ENCODE measurements around the gene BEST3. TPM values are rescaled to one million over a fixed set of nuclear protein-coding genes. Genes with fewer than 3 reads are reported as not detected.

Gene BEST3
- total and polyA plus RNA-seq, 5 experiments from 2014 or later, result not detected

Other genes starting within 250 kb of the BEST3 start
- gene FRS2, start 228.9 kb downstream of the BEST3 start, total RNA-seq, result 10 to 100 TPM; 27.2 to 33.5 TPM
- gene FRS2, start 228.9 kb downstream of the BEST3 start, polyA plus RNA-seq, result 10 to 100 TPM; 11.1 to 12.3 (median 11.6) TPM
- gene CCT2, start 113.8 kb downstream of the BEST3 start, total RNA-seq, result 100 to 1,000 TPM; 156 to 163 TPM
- 100 to 1,000 TPM; 169 to 193 (median 182) TPM for gene CCT2, start 113.8 kb downstream of the BEST3 start, polyA plus RNA-seq
- not detected for gene LRRC10, start 88.4 kb downstream of the BEST3 start, total RNA-seq
- gene LRRC10, start 88.4 kb downstream of the BEST3 start, polyA plus RNA-seq, result not detected
- 10 to 100 TPM; 27.3 to 37.9 TPM for gene RAB3IP, start 39.6 kb upstream of the BEST3 start, total RNA-seq
- 10 to 100 TPM; 34.4 to 38.8 (median 37.6) TPM for gene RAB3IP, start 39.6 kb upstream of the BEST3 start, polyA plus RNA-seq
- not detected for gene MYRFL, start 125.9 kb upstream of the BEST3 start, total RNA-seq
- not detected for gene MYRFL, start 125.9 kb upstream of the BEST3 start, polyA plus RNA-seq

All from naive thymus-derived CD8-positive, alpha-beta T cell (primary cell).